Neural cell (in vitro differentiated cells): ENCODE results near the gene DENND10. TPM values are rescaled to one million over a fixed set of nuclear protein-coding genes. Genes with fewer than 3 reads are reported as not detected.
A peak's percentile ranks its signal among the peaks of the same experiment; 100 is the strongest.

Experiments used
- H2AFZ ChIP-seq: fragments of 200-600, 300-800 bp; sonication (generic), shearing (Covaris generic); 2 replicates; pipeline ENCODE4 v1.6.0; 2014; ENCODE audit warnings: low read depth, mild to moderate bottlenecking, antibody characterized with exemption, low read length, moderate library complexity
- H3F3A ChIP-seq: fragments of 200-600 bp; shearing (Covaris generic); 2 replicates; pipeline ENCODE4 v1.6.1; 2016; ENCODE audit warnings: mild to moderate bottlenecking, moderate library complexity, mixed read lengths, antibody characterized with exemption, low read length; ENCODE audit not compliant: insufficient read depth, poor library complexity, severe bottlenecking
- H3K27ac ChIP-seq: fragments of 200-600, 300-800 bp; sonication (generic), shearing (Covaris generic); 2 replicates; pipeline ENCODE4 v1.5.1; 2014; ENCODE audit warnings: mild to moderate bottlenecking, low read length, moderate library complexity
- H3K27me3 ChIP-seq: fragments of 300-800, 200-600 bp; sonication (generic), shearing (Covaris generic); 2 replicates; pipeline ENCODE4 v1.6.0; 2014; ENCODE audit warnings: mild to moderate bottlenecking, low read depth, low read length, moderate library complexity; ENCODE audit not compliant: insufficient read depth
- H3K36me3 ChIP-seq: fragments of 300-800, 200-600 bp; sonication (generic), shearing (Covaris generic); 2 replicates; pipeline ENCODE4 v1.5.1; 2014; ENCODE audit warnings: mild to moderate bottlenecking, antibody characterized with exemption, low read length, moderate library complexity; ENCODE audit not compliant: insufficient read depth
- H3K4me2 ChIP-seq: fragments of 300-800, 200-600 bp; sonication (generic), shearing (Covaris generic); 2 replicates; pipeline ENCODE4 v1.6.0; 2014; ENCODE audit warnings: mild to moderate bottlenecking, low read length
- H3K4me3 ChIP-seq: fragments of 300-800, 200-600 bp; sonication (generic), shearing (Covaris generic); 2 replicates; pipeline ENCODE4 v1.5.1; 2014; ENCODE audit warnings: mild to moderate bottlenecking, low read length, moderate library complexity
- H3K79me2 ChIP-seq: fragments of 200-600 bp; shearing (Covaris generic); replicated peaks from 2 replicates; pipeline ENCODE4 v1.6.0; 2014; ENCODE audit warnings: mild to moderate bottlenecking, low read length, moderate library complexity; ENCODE audit not compliant: insufficient read depth
- H3K9ac ChIP-seq: fragments of 300-800, 200-600 bp; sonication (generic), shearing (Covaris generic); 2 replicates; pipeline ENCODE4 v1.6.1; 2016; ENCODE audit warnings: mild to moderate bottlenecking, low read length, mixed read lengths
- H3K9me2 ChIP-seq: fragments of 200-600 bp; shearing (Covaris generic); 2 replicates; pipeline ENCODE4 v1.6.1; 2016; ENCODE audit warnings: mild to moderate bottlenecking, low read length, mixed read lengths; ENCODE audit not compliant: insufficient read depth
- H3K9me3 ChIP-seq: fragments of 200-600, 300-800 bp; sonication (generic), shearing (Covaris generic); 2 replicates; pipeline ENCODE4 v1.6.1; 2016; ENCODE audit warnings: mild to moderate bottlenecking, mixed run types, low read length, moderate library complexity, mixed read lengths
- H4K20me1 ChIP-seq: fragments of 200-600 bp; shearing (Covaris generic); 2 replicates; pipeline ENCODE4 v1.6.1; 2016; ENCODE audit warnings: mild to moderate bottlenecking, mixed run types; ENCODE audit not compliant: insufficient read depth
- EP300 ChIP-seq: fragments of 450-650 bp; conservative IDR thresholded peaks from 2 replicates; pipeline ENCODE4 v1.6.1; 2014; ENCODE audit warnings: antibody characterized with exemption, mild to moderate bottlenecking, moderate library complexity; ENCODE audit not compliant: poor library complexity, severe bottlenecking
- EZH2 ChIP-seq: fragments of 200-600, 300-800 bp; shearing (Covaris generic), sonication (generic); IDR thresholded peaks from 2 replicates; pipeline ENCODE4 v1.6.1; 2014; ENCODE audit warnings: antibody characterized with exemption, low read length, borderline replicate concordance, mild to moderate bottlenecking; ENCODE audit not compliant: insufficient read depth, poor library complexity, severe bottlenecking
- MXI1 ChIP-seq: fragments of 450-650 bp; conservative IDR thresholded peaks from 2 replicates; pipeline ENCODE4 v1.6.1; 2014; ENCODE audit warnings: antibody characterized with exemption, mild to moderate bottlenecking; ENCODE audit not compliant: poor library complexity, severe bottlenecking
- POLR2AphosphoS5 ChIP-seq: IDR thresholded peaks from 2 replicates; pipeline ENCODE4 v1.6.1; 2012
- RAD21 ChIP-seq: fragments of 450-650 bp; conservative IDR thresholded peaks from 2 replicates; pipeline ENCODE4 v1.6.1; 2014; ENCODE audit warnings: antibody characterized with exemption, mild to moderate bottlenecking, moderate library complexity
- SMC3 ChIP-seq: fragments of 450-650 bp; conservative IDR thresholded peaks from 2 replicates; pipeline ENCODE4 v1.6.1; 2014; ENCODE audit warnings: antibody characterized with exemption, mild to moderate bottlenecking, moderate library complexity; ENCODE audit not compliant: poor library complexity
- TAF1 ChIP-seq: IDR thresholded peaks from 2 replicates; pipeline ENCODE4 v1.6.1; 2012; ENCODE audit warnings: low read depth
- polyA plus RNA-seq: library from polyadenylated mRNA; depleted of rRNA; stranded (reverse); fragments of >200 nt; gene quantifications from 2 replicates; pipeline ENCODE4 v1.2.3, GENCODE V29; 2014
- TF ChIP-seq, protein P1 (sequence below): IDR thresholded peaks from 2 replicates; pipeline ENCODE4 v1.6.1; 2012; ENCODE audit warnings: borderline replicate concordance
- TF ChIP-seq, protein P2 (sequence below): fragments of 450-650 bp; IDR thresholded peaks from 2 replicates; pipeline ENCODE4 v1.5.1; 2014; ENCODE audit warnings: antibody characterized with exemption, mild to moderate bottlenecking, moderate library complexity; ENCODE audit not compliant: poor library complexity, severe bottlenecking

DENND10 gene
- polyA plus RNA-seq, 1 donor from 2014 or later: 81.6 TPM

DNA sequence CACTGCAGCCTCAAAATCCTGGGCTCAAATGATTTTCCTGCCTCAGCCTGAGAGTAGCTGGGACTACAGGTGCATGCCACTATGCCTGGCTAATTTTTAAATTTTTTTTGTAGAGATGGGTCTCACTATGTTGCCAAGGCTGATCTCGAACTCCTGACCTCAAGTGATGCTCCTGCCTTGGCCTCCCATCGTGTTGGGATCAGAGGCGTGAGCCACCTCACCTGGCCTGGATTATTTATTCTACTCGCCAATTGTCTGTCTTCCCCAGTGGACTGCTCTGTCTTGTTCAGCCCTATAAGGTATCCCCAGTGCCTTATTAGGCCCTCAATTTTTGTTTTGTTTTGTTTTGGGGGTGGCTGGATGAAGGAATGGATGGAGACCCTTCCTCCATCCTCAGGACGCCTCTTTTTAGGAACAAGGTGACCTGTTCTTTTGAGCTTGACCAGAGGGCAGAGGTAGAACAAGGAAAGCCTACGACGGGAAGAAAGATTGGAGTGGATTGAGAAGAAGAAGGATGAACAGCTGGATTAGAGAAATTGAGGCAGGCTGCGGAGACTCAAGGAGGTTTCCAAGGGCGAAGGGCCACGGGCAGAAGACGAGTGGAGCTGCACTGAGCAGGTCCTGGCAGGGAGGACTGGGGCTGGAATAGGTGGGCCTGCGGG is 541 bp upstream of the DENND10 start:
- Histone ChIP-seq H3F3A (no peaks in the 10 kb centered on the region), H2AFZ (peak overlapping the region; percentile 33), H3K9ac (no peak overlapping the region), H3K9me2 (no peaks in the 10 kb centered on the region), H4K20me1 (no peaks in the 10 kb centered on the region), H3K27me3 (no peaks in the 10 kb centered on the region), H3K27ac (no peak overlapping the region), H3K4me2 (no peak overlapping the region), H3K9me3 (no peaks in the 10 kb centered on the region), H3K4me3 (peak overlapping the region; percentile 82), H3K36me3 (no peaks in the 10 kb centered on the region), H3K79me2 (peaks cover 16% of the 10 kb centered on the region)
- TF ChIP-seq RAD21: no peak
- TF ChIP-seq EP300: no peak
- TF ChIP-seq, protein P1, sequence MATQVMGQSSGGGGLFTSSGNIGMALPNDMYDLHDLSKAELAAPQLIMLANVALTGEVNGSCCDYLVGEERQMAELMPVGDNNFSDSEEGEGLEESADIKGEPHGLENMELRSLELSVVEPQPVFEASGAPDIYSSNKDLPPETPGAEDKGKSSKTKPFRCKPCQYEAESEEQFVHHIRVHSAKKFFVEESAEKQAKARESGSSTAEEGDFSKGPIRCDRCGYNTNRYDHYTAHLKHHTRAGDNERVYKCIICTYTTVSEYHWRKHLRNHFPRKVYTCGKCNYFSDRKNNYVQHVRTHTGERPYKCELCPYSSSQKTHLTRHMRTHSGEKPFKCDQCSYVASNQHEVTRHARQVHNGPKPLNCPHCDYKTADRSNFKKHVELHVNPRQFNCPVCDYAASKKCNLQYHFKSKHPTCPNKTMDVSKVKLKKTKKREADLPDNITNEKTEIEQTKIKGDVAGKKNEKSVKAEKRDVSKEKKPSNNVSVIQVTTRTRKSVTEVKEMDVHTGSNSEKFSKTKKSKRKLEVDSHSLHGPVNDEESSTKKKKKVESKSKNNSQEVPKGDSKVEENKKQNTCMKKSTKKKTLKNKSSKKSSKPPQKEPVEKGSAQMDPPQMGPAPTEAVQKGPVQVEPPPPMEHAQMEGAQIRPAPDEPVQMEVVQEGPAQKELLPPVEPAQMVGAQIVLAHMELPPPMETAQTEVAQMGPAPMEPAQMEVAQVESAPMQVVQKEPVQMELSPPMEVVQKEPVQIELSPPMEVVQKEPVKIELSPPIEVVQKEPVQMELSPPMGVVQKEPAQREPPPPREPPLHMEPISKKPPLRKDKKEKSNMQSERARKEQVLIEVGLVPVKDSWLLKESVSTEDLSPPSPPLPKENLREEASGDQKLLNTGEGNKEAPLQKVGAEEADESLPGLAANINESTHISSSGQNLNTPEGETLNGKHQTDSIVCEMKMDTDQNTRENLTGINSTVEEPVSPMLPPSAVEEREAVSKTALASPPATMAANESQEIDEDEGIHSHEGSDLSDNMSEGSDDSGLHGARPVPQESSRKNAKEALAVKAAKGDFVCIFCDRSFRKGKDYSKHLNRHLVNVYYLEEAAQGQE: no peak
- TF ChIP-seq SMC3: no peak
- TF ChIP-seq TAF1: no peak
- no peak for TF ChIP-seq EZH2
- TF ChIP-seq MXI1: no peak
- TF ChIP-seq POLR2AphosphoS5: no peak
- TF ChIP-seq, protein P2, sequence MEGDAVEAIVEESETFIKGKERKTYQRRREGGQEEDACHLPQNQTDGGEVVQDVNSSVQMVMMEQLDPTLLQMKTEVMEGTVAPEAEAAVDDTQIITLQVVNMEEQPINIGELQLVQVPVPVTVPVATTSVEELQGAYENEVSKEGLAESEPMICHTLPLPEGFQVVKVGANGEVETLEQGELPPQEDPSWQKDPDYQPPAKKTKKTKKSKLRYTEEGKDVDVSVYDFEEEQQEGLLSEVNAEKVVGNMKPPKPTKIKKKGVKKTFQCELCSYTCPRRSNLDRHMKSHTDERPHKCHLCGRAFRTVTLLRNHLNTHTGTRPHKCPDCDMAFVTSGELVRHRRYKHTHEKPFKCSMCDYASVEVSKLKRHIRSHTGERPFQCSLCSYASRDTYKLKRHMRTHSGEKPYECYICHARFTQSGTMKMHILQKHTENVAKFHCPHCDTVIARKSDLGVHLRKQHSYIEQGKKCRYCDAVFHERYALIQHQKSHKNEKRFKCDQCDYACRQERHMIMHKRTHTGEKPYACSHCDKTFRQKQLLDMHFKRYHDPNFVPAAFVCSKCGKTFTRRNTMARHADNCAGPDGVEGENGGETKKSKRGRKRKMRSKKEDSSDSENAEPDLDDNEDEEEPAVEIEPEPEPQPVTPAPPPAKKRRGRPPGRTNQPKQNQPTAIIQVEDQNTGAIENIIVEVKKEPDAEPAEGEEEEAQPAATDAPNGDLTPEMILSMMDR: no peak

DNA sequence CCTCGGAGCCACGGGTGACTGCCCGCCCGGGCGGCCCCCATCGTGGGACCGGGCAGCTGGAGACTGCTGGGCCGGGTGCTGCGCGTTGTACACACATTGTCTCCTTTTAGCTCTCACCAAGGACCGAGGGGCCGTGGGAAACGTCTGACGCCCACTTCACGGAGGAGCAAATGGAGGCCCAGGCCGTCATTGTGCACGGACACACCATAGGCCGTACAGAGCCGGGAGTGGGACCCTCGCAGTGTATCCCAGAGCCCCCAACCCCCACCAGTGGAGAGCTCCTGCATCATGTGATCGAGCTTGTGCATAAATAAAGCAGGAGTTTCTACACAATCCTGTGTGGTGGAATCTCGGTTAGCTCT is 722 bp downstream of the DENND10 start:
- Histone ChIP-seq H3K4me2 (peak overlapping the region; percentile 73), H4K20me1 (no peaks in the 10 kb centered on the region), H3K9me3 (no peaks in the 10 kb centered on the region), H3K27me3 (no peaks in the 10 kb centered on the region), H3K27ac (peak overlapping the region; percentile 37), H3K36me3 (no peaks in the 10 kb centered on the region), H3K9ac (peak overlapping the region; percentile 76), H3K79me2 (peaks cover 16% of the 10 kb centered on the region), H3K4me3 (peak overlapping the region; percentile 82), H3K9me2 (no peaks in the 10 kb centered on the region), H2AFZ (peak overlapping the region; percentile 21), H3F3A (no peaks in the 10 kb centered on the region)
- TF ChIP-seq MXI1 (no peak), TAF1 (peak; percentile 23), POLR2AphosphoS5 (peak; percentile 47), EZH2 (no peak)
- TF ChIP-seq, protein P2: no peak
